ENCODE measurements around the gene RSRC1.

DNA sequence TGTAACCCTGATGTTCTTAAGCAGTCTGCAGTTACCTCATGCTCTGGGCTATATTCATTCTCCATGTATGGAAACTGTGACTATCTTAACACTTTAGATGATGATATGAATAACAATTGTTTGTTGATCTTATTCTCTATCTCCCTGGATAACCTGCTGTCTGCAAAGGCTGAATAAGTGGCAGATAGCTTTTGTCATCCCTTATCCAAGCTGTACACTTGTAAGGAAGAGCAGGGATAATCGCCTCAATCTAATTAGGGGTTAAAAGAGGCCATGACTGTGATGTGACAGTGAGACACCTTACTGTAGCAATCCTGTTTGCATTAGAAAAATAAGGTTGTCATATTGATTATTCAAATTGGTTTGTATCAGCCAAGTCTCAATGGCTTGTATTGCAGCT is 123.9 kb downstream of the RSRC1 start:
- TF ChIP-seq, protein P1, sequence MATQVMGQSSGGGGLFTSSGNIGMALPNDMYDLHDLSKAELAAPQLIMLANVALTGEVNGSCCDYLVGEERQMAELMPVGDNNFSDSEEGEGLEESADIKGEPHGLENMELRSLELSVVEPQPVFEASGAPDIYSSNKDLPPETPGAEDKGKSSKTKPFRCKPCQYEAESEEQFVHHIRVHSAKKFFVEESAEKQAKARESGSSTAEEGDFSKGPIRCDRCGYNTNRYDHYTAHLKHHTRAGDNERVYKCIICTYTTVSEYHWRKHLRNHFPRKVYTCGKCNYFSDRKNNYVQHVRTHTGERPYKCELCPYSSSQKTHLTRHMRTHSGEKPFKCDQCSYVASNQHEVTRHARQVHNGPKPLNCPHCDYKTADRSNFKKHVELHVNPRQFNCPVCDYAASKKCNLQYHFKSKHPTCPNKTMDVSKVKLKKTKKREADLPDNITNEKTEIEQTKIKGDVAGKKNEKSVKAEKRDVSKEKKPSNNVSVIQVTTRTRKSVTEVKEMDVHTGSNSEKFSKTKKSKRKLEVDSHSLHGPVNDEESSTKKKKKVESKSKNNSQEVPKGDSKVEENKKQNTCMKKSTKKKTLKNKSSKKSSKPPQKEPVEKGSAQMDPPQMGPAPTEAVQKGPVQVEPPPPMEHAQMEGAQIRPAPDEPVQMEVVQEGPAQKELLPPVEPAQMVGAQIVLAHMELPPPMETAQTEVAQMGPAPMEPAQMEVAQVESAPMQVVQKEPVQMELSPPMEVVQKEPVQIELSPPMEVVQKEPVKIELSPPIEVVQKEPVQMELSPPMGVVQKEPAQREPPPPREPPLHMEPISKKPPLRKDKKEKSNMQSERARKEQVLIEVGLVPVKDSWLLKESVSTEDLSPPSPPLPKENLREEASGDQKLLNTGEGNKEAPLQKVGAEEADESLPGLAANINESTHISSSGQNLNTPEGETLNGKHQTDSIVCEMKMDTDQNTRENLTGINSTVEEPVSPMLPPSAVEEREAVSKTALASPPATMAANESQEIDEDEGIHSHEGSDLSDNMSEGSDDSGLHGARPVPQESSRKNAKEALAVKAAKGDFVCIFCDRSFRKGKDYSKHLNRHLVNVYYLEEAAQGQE (IDR thresholded peaks at IDR 0.05; ENCODE audit: insufficient read depth in 1 of 2, low read depth in 2 of 2, low read length in 1 of 2): no peak
- no peak for TF ChIP-seq CTCF (IDR thresholded peaks at IDR 0.05)
